CD4-positive, alpha-beta memory T cell (primary cell): ENCODE data around the gene EIF2B5. TPM values are rescaled to one million over a fixed set of nuclear protein-coding genes. Genes with fewer than 3 reads are reported as not detected.
A peak's percentile ranks its signal among the peaks of the same experiment; 100 is the strongest.

Experiments used
- CTCF ChIA-PET: fragments of 350-600 bp; sonication (Branson Sonifier 250); formaldehyde crosslinking; loops from one replicate; lab custom pipeline; 2021; ENCODE audit warnings: inconsistent platforms; ENCODE audit not compliant: partially characterized antibody; lab: Charles Lee
- POLR2A ChIA-PET: fragments of 350-600 bp; sonication (Branson Sonifier 250); formaldehyde crosslinking; loops from one replicate; lab custom pipeline; 2021; ENCODE audit not compliant: partially characterized antibody; lab: Charles Lee
- DNase-seq, 5 donors: peaks; one replicate each; pipeline versions ENCODE4 v3.0.0 to v3.0.0-alpha.2; 2020 to 2022; ENCODE audit warnings: mixed read lengths in 1 of 5
- H3K27ac ChIP-seq: one replicate; pipeline ENCODE4 v1.7.0; 2013; ENCODE audit warnings: low read depth, low read length
- H3K27me3 ChIP-seq: 2 replicates; pipeline ENCODE4 v1.7.0; 2013; ENCODE audit warnings: mild to moderate bottlenecking, low read length, moderate library complexity; ENCODE audit not compliant: insufficient read depth
- H3K36me3 ChIP-seq: 2 replicates; pipeline ENCODE4 v1.7.0; 2013; ENCODE audit warnings: mild to moderate bottlenecking, low read length, moderate library complexity; ENCODE audit not compliant: insufficient read depth
- H3K4me1 ChIP-seq: 2 replicates; pipeline ENCODE4 v1.7.0; 2013; ENCODE audit warnings: mild to moderate bottlenecking, low read length, moderate library complexity; ENCODE audit not compliant: insufficient read depth
- H3K4me3 ChIP-seq, 2 donors: one replicate each; pipeline ENCODE4 v1.7.0; 2013; ENCODE audit warnings: low read length in 2 of 2, mild to moderate bottlenecking in 1 of 2
- H3K9me3 ChIP-seq, 2 donors: one replicate each; pipeline ENCODE4 v1.7.0; 2013; ENCODE audit warnings: low read length in 2 of 2, control low read depth in 1 of 2; ENCODE audit not compliant: control insufficient read depth in 1 of 2
- H3K27ac Mint-ChIP-seq, 7 donors: one replicate each; pipeline ENCODE4 v1.8.0; 2020 to 2021; ENCODE audit warnings: mixed read lengths in 7 of 7, mild to moderate bottlenecking in 6 of 7, inconsistent platforms in 3 of 7, moderate library complexity in 3 of 7
- H3K27me3 Mint-ChIP-seq, 2 donors: one replicate each; pipeline ENCODE4 v1.8.0; 2020 to 2021; ENCODE audit warnings: mixed read lengths in 2 of 2
- H3K36me3 Mint-ChIP-seq, 2 donors: one replicate each; pipeline ENCODE4 v1.8.0; 2020 to 2021; ENCODE audit warnings: mixed read lengths in 2 of 2, inconsistent platforms in 1 of 2, mild to moderate bottlenecking in 1 of 2
- H3K4me1 Mint-ChIP-seq, 4 donors: one replicate each; pipeline ENCODE4 v1.8.0; 2020 to 2021; ENCODE audit warnings: mixed read lengths in 4 of 4, mild to moderate bottlenecking in 1 of 4
- H3K4me3 Mint-ChIP-seq, 8 donors: one replicate each; pipeline ENCODE4 v1.8.0; 2020 to 2021; ENCODE audit warnings: mixed read lengths in 8 of 8, mild to moderate bottlenecking in 7 of 8, moderate library complexity in 6 of 8, inconsistent platforms in 3 of 8
- H3K9me3 Mint-ChIP-seq, 8 donors: one replicate each; pipeline ENCODE4 v1.8.0; 2020 to 2021; ENCODE audit warnings: mixed read lengths in 8 of 8, mild to moderate bottlenecking in 5 of 8, inconsistent platforms in 3 of 8, moderate library complexity in 1 of 8
- intact Hi-C: fragments of 100-400 bp; cut with micrococcal nuclease; formaldehyde crosslinking; loops from one replicate; pipeline ENCODE4 v1.15.1; 2023
- polyA plus RNA-seq, 2 donors: library from polyadenylated mRNA; unstranded; fragments of 300-500 nt; fragmentation: Illumina TruSeq; gene quantifications; one replicate each; pipeline ENCODE4 v1.2.3, GENCODE V29; 2021
- total RNA-seq, 2 experiments: library from RNA; stranded (reverse); gene quantifications; one replicate each; pipeline ENCODE4 v1.2.3, GENCODE V29; 2021

EIF2B5 gene
- total and polyA plus RNA-seq, 4 experiments from 2014 or later = 59.6 to 87.6 (median 75.9) TPM

GRCh38 chr3:184169896-184170875, 35.0 kb downstream of the EIF2B5 start:
- POLR2A ChIA-PET = interaction anchor here (1.1 to 1.5 kb wide), 2 partner anchors 14 to 34 kb away, joined by 3 to 5 read pairs; no protein-coding TSS in a partner anchor
- H3K4me3 Mint-ChIP-seq = no peak overlapping the region

GRCh38 chr3:184171562-184171961, 36.4 kb downstream of the EIF2B5 start:
- Histone ChIP-seq H3K27me3 (no peaks in the 10 kb centered on the region), H3K36me3 (peaks cover 9% of the 10 kb centered on the region), H3K4me1 (peaks cover 18% of the 10 kb centered on the region), H3K4me3 (no peak overlapping the region), H3K27ac (no peak overlapping the region), H3K9me3 (no peaks in the 10 kb centered on the region)
- peaks cover 0 to 34% of the 10 kb centered on the region in 2 donors for H3K36me3 Mint-ChIP-seq
- DNase-seq = no peak
- ChIA-PET POLR2A (interaction anchor here (1.5 kb wide), 1 partner anchor 15 kb away, joined by 5 read pairs; no protein-coding TSS in a partner anchor), CTCF (interaction anchor here (0.7 kb wide), 1 partner anchor 15 kb away, joined by 3 read pairs; no protein-coding TSS in a partner anchor)
- peaks cover 11 to 25% (median 18%) of the 10 kb centered on the region in 4 donors for H3K4me1 Mint-ChIP-seq
- H3K27me3 Mint-ChIP-seq = no peaks in the 10 kb centered on the region
- intact Hi-C loops = no loop called here
- no peaks in the 10 kb centered on the region for H3K9me3 Mint-ChIP-seq
- H3K27ac Mint-ChIP-seq = peak overlapping the region in 1 of 7 donors; percentile 42
- H3K4me3 Mint-ChIP-seq = no peak overlapping the region

More at GRCh38 chr3:184169896-184170875, 35.0 kb downstream of the EIF2B5 start:
- Mint-ChIP-seq H3K27ac (no peak overlapping the region), H3K4me1 (peaks cover 0 to 12% (median 6%) of the 10 kb centered on the region in 4 donors), H3K27me3 (no peaks in the 10 kb centered on the region), H3K9me3 (no peaks in the 10 kb centered on the region), H3K36me3 (peaks cover 12 to 40% of the 10 kb centered on the region in 2 donors)
- Histone ChIP-seq H3K4me3 (no peak overlapping the region), H3K27me3 (no peaks in the 10 kb centered on the region), H3K4me1 (peaks cover 4% of the 10 kb centered on the region), H3K27ac (no peak overlapping the region), H3K9me3 (no peaks in the 10 kb centered on the region), H3K36me3 (peaks cover 23% of the 10 kb centered on the region)
- no peak for DNase-seq
- intact Hi-C loops = no loop called here
- CTCF ChIA-PET = interaction anchor here (0.7 kb wide), 1 partner anchor 16 kb away, joined by 3 read pairs; the partner anchor contains the start of gene ABCF3

- Histone ChIP-seq H3K27me3 (no peaks in the 10 kb centered on the region), H3K9me3 (no peaks in the 10 kb centered on the region), H3K4me1 (peaks cover 30% of the 10 kb centered on the region), H3K36me3 (peaks cover 12% of the 10 kb centered on the region), H3K27ac (no peak overlapping the region), H3K4me3 (no peak overlapping the region)
- DNase-seq = no peak
- no peaks in the 10 kb centered on the region for H3K27me3 Mint-ChIP-seq
- CTCF ChIA-PET = interaction anchor here (0.9 to 1.8 kb wide), 4 partner anchors 12 to 77 kb away, joined by 3 to 8 read pairs (median 3); partner anchors contain the start of genes EEF1AKMT4 and EIF2B5
- H3K27ac Mint-ChIP-seq = peak overlapping the region in 6 of 7 donors; percentile 16 to 58 (median 46)
- no peaks in the 10 kb centered on the region for H3K9me3 Mint-ChIP-seq
- intact Hi-C loops = no loop called here
- peaks cover 0 to 25% of the 10 kb centered on the region in 2 donors for H3K36me3 Mint-ChIP-seq
- H3K4me1 Mint-ChIP-seq = peaks cover 14 to 35% (median 23%) of the 10 kb centered on the region in 4 donors
- peak overlapping the region in 1 of 8 donors; percentile 4 for H3K4me3 Mint-ChIP-seq
- POLR2A ChIA-PET = interaction anchor here (1.1 to 3.5 kb wide), 3 partner anchors 13 to 38 kb away, joined by 3 to 26 read pairs (median 20); partner anchors contain the start of genes ABCF3 and EIF2B5
Observed at GRCh38 chr3:184172681-184173373, 37.7 kb downstream of the EIF2B5 start.

GRCh38 chr3:184173374-184173722, 38.2 kb downstream of the EIF2B5 start:
- no peaks in the 10 kb centered on the region for H3K27me3 ChIP-seq
- H3K4me3 ChIP-seq = no peak overlapping the region
- no peak overlapping the region for H3K27ac ChIP-seq
- no peak overlapping the region for H3K4me3 Mint-ChIP-seq
- ChIA-PET CTCF (interaction anchor here (0.9 to 1.8 kb wide), 4 partner anchors 13 to 76 kb away, joined by 3 to 8 read pairs (median 3); partner anchors contain the start of genes EEF1AKMT4 and EIF2B5), POLR2A (interaction anchor here (0.9 to 3.5 kb wide), 5 partner anchors 13 to 188 kb away, joined by 3 to 26 read pairs (median 4); partner anchors contain the start of genes ABCF3, CLCN2, DVL3 and EIF2B5)
- H3K9me3 Mint-ChIP-seq = no peaks in the 10 kb centered on the region
- H3K9me3 ChIP-seq = no peaks in the 10 kb centered on the region
- H3K36me3 Mint-ChIP-seq = peaks cover 4 to 28% of the 10 kb centered on the region in 2 donors
- no peak for DNase-seq
- no peaks in the 10 kb centered on the region for H3K27me3 Mint-ChIP-seq
- intact Hi-C loops = no loop called here
- peaks cover 35% of the 10 kb centered on the region for H3K4me1 ChIP-seq
- peaks cover 17 to 41% (median 28%) of the 10 kb centered on the region in 4 donors for H3K4me1 Mint-ChIP-seq
- H3K36me3 ChIP-seq = peaks cover 17% of the 10 kb centered on the region
- peak overlapping the region in 3 of 7 donors; percentile 28 to 88 (median 57) for H3K27ac Mint-ChIP-seq

- peak overlapping the region; percentile 79 to 98 (median 95) for H3K4me3 Mint-ChIP-seq
- H3K27ac Mint-ChIP-seq = peak overlapping the region; percentile 84 to 92 (median 88)
- no peaks in the 10 kb centered on the region for H3K27me3 Mint-ChIP-seq
- no peaks in the 10 kb centered on the region for H3K9me3 Mint-ChIP-seq
- H3K4me1 Mint-ChIP-seq = peaks cover 17 to 43% (median 30%) of the 10 kb centered on the region in 4 donors
- POLR2A ChIA-PET = interaction anchor here (0.9 to 3.5 kb wide), 7 partner anchors 12 to 290 kb away, joined by 3 to 26 read pairs (median 4); partner anchors contain the start of genes ABCF3, CLCN2, DVL3 and EIF2B5
- H3K36me3 ChIP-seq = peaks cover 26% of the 10 kb centered on the region
- H3K4me3 ChIP-seq = no peak overlapping the region
- peaks cover 37% of the 10 kb centered on the region for H3K4me1 ChIP-seq
- H3K27ac ChIP-seq = peak overlapping the region; percentile 88
- CTCF ChIA-PET = interaction anchor here (0.9 to 1.8 kb wide), 5 partner anchors 11 to 40 kb away, joined by 3 to 8 read pairs (median 3); partner anchors contain the start of genes ABCF3 and EIF2B5
- peaks cover 12 to 33% of the 10 kb centered on the region in 2 donors for H3K36me3 Mint-ChIP-seq
- H3K9me3 ChIP-seq = no peaks in the 10 kb centered on the region
- intact Hi-C loops = loop anchor here (1.0 kb wide), 7 partner anchors 11 to 157 kb away; partner anchors contain the start of genes ABCC5, DVL3, EEF1AKMT4 and EIF2B5
- H3K27me3 ChIP-seq = no peaks in the 10 kb centered on the region
- no peak for DNase-seq
Observed at GRCh38 chr3:184174284-184174645, 39.1 kb downstream of the EIF2B5 start.
